ENCODE measurements around the gene CRB3. TPM values are rescaled to one million over a fixed set of nuclear protein-coding genes. Genes with fewer than 3 reads are reported as not detected.

Gene CRB3
- total and polyA plus RNA-seq, 2 donors, result 1.1 to 7.0 TPM

DNA sequence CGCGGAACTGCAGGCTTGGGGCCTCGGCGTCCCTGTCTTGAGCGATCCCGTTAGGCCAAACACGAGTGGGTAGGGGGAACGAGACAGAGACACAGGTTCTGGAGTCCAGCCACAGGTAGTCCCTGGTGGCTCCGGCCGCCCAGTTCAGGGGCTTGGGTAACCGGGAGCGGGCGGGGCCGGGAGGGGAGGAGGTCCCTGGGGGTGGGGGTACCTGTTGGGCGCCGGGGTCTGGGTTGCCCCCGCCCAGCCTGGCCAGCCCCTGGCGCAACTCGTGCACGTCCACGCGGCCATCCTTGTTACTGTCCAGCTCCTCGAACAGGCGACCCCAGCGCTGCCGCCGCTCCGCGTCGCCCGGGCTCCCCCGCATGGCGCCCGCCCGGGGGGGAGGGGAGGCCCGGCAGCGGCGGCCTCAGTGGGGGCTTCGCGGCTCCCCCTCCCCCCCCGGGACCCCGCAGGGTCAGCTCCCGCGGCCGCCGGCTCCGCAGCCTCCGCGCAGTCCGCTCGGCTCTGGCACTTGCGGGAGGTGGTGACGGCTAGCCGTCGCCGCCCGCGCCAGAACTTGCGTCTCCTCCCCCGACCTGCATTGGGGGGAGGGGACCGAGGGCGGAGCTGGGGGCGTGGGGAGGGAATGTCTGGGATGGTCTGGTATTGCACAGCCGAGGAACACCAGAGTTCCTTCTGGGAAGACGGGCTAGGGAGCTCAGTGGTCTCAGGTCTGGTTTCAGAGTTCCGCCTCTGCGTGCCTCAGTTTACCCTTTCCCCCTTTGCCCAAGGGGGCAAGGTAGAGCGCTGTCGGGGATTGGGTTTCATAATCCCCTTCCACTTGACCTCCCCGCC is 4.6 kb upstream of the CRB3 start, which contains the start of gene SLC25A23:
TSS of gene SLC25A23 (minus strand) at position 531 of the 837 bp plus-strand sequence. CDS start at position 367, 164 bp downstream.
- H3K4me1 ChIP-seq (ENCODE audit: control insufficient read depth in 2 of 2, insufficient read depth in 2 of 2, low read length in 2 of 2), result peaks cover 4 to 22% of the 10 kb centered on the region in 2 donors
- H3K27me3 ChIP-seq (ENCODE audit: control insufficient read depth in 2 of 2, insufficient read depth in 1 of 2, low read length in 1 of 2), result peaks cover 5 to 23% of the 10 kb centered on the region in 2 donors
- peak within 1 kb of the TSS; percentile 63 to 76 for H3K4me3 ChIP-seq (ENCODE audit: low read length in 2 of 2)
- 7% methylated on average over 70 of the region's 70 CpGs for WGBS
- peak within 1 kb of the TSS; percentile 67 to 78 for H3K27ac ChIP-seq (ENCODE audit: low read depth in 1 of 2, low read length in 1 of 2)
- DNase-seq (ENCODE audit: low read depth in 6 of 9, low spot score in 9 of 9), result peak in 8 of 9 donors; percentile 29 to 80 (median 58)
- H3K9me3 ChIP-seq (ENCODE audit: control insufficient read depth in 2 of 2, insufficient read depth in 1 of 2, low read length in 1 of 2), result peaks cover 1 to 18% of the 10 kb centered on the region in 2 donors
- H3K36me3 ChIP-seq (ENCODE audit: control insufficient read depth in 2 of 2, insufficient read depth in 2 of 2, low read length in 1 of 2), result peaks cover 8 to 9% of the 10 kb centered on the region in 2 donors

- peak overlapping the region; percentile 67 to 78 for H3K27ac ChIP-seq (ENCODE audit: low read depth in 1 of 2, low read length in 1 of 2)
- H3K27me3 ChIP-seq (ENCODE audit: control insufficient read depth in 2 of 2, insufficient read depth in 1 of 2, low read length in 1 of 2), result peaks cover 6 to 31% of the 10 kb centered on the region in 2 donors
- peaks cover 3 to 4% of the 10 kb centered on the region in 2 donors for H3K36me3 ChIP-seq (ENCODE audit: control insufficient read depth in 2 of 2, insufficient read depth in 2 of 2, low read length in 1 of 2)
- H3K9me3 ChIP-seq (ENCODE audit: control insufficient read depth in 2 of 2, insufficient read depth in 1 of 2, low read length in 1 of 2), result peaks cover 0 to 11% of the 10 kb centered on the region in 2 donors
- DNase-seq (ENCODE audit: low read depth in 6 of 9, low spot score in 9 of 9), result peak; percentile 91 to 99 (median 98)
- peaks cover 4 to 22% of the 10 kb centered on the region in 2 donors for H3K4me1 ChIP-seq (ENCODE audit: control insufficient read depth in 2 of 2, insufficient read depth in 2 of 2, low read length in 2 of 2)
- under 1% methylated on average over 57 of the region's 57 CpGs for WGBS
- H3K4me3 ChIP-seq (ENCODE audit: low read length in 2 of 2), result peak overlapping the region; percentile 63 to 76
These were observed 3.8 kb upstream of the CRB3 start for GRCh38 chr19:6460099-6460884.

DNA sequence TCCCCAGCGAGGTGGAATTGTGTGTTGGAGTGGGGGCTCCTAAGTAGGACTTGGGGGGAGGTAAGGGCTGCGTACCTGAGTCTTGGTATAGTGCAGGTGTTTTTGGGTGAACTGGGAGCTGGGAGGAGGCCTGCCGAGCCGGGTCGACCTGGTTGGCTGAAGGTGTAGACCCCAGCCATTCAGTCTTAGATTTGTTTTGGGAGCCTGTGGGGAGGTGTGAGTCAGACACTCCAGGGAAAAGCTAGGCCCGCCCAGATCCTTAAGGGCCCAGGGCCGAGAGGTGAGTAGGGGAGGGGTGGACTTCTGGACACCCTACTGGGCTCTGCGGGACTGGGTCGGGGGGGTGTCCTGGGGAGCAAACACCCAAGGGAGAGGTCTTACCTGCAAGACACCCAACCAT is 935 bp downstream of the CRB3 start:
- Histone ChIP-seq H3K27ac (ENCODE audit: low read depth in 1 of 2, low read length in 1 of 2) (no peak overlapping the region), H3K36me3 (ENCODE audit: control insufficient read depth in 2 of 2, insufficient read depth in 2 of 2, low read length in 1 of 2) (peaks cover 4 to 13% of the 10 kb centered on the region in 2 donors), H3K9me3 (ENCODE audit: control insufficient read depth in 2 of 2, insufficient read depth in 1 of 2, low read length in 1 of 2) (peaks cover 0 to 3% of the 10 kb centered on the region in 2 donors), H3K4me1 (ENCODE audit: control insufficient read depth in 2 of 2, insufficient read depth in 2 of 2, low read length in 2 of 2) (peaks cover 0 to 10% of the 10 kb centered on the region in 2 donors), H3K4me3 (ENCODE audit: low read length in 2 of 2) (no peak overlapping the region), H3K27me3 (ENCODE audit: control insufficient read depth in 2 of 2, insufficient read depth in 1 of 2, low read length in 1 of 2) (peaks cover 6 to 38% of the 10 kb centered on the region in 2 donors)
- no peak for DNase-seq (ENCODE audit: low read depth in 6 of 9, low spot score in 9 of 9)
- 82% methylated on average over 9 of the region's 9 CpGs for WGBS

- H3K36me3 ChIP-seq (ENCODE audit: control insufficient read depth in 2 of 2, insufficient read depth in 2 of 2, low read length in 1 of 2), result peaks cover 8 to 17% of the 10 kb centered on the region in 2 donors
- peaks cover 0 to 7% of the 10 kb centered on the region in 2 donors for H3K4me1 ChIP-seq (ENCODE audit: control insufficient read depth in 2 of 2, insufficient read depth in 2 of 2, low read length in 2 of 2)
- peaks cover 0 to 3% of the 10 kb centered on the region in 2 donors for H3K9me3 ChIP-seq (ENCODE audit: control insufficient read depth in 2 of 2, insufficient read depth in 1 of 2, low read length in 1 of 2)
- no peak overlapping the region for H3K4me3 ChIP-seq (ENCODE audit: low read length in 2 of 2)
- peaks cover 6 to 38% of the 10 kb centered on the region in 2 donors for H3K27me3 ChIP-seq (ENCODE audit: control insufficient read depth in 2 of 2, insufficient read depth in 1 of 2, low read length in 1 of 2)
- no peak for DNase-seq (ENCODE audit: low read depth in 6 of 9, low spot score in 9 of 9)
- 96% methylated on average over 8 of the region's 8 CpGs for WGBS
- H3K27ac ChIP-seq (ENCODE audit: low read depth in 1 of 2, low read length in 1 of 2), result no peak overlapping the region
These were observed 1.6 kb downstream of the CRB3 start for GRCh38 chr19:6465663-6466062.

- peaks cover 0 to 3% of the 10 kb centered on the region in 2 donors for H3K9me3 ChIP-seq (ENCODE audit: control insufficient read depth in 2 of 2, insufficient read depth in 1 of 2, low read length in 1 of 2)
- no peak for DNase-seq (ENCODE audit: low read depth in 6 of 9, low spot score in 9 of 9)
- no peak overlapping the region for H3K27ac ChIP-seq (ENCODE audit: low read depth in 1 of 2, low read length in 1 of 2)
- peaks cover 6 to 38% of the 10 kb centered on the region in 2 donors for H3K27me3 ChIP-seq (ENCODE audit: control insufficient read depth in 2 of 2, insufficient read depth in 1 of 2, low read length in 1 of 2)
- H3K4me3 ChIP-seq (ENCODE audit: low read length in 2 of 2), result no peak overlapping the region
- peaks cover 0 to 5% of the 10 kb centered on the region in 2 donors for H3K4me1 ChIP-seq (ENCODE audit: control insufficient read depth in 2 of 2, insufficient read depth in 2 of 2, low read length in 2 of 2)
- peaks cover 15 to 21% of the 10 kb centered on the region in 2 donors for H3K36me3 ChIP-seq (ENCODE audit: control insufficient read depth in 2 of 2, insufficient read depth in 2 of 2, low read length in 1 of 2)
- 91% methylated on average over 21 of the region's 21 CpGs for WGBS
These were observed 2.6 kb downstream of the CRB3 start for GRCh38 chr19:6466526-6467248.

GRCh38 chr19:6467384-6467783 is 3.3 kb downstream of the CRB3 start:
- DNase-seq (ENCODE audit: low read depth in 6 of 9, low spot score in 9 of 9), result no peak
- Histone ChIP-seq H3K36me3 (ENCODE audit: control insufficient read depth in 2 of 2, insufficient read depth in 2 of 2, low read length in 1 of 2) (peaks cover 15 to 21% of the 10 kb centered on the region in 2 donors), H3K4me3 (ENCODE audit: low read length in 2 of 2) (no peak overlapping the region), H3K27me3 (ENCODE audit: control insufficient read depth in 2 of 2, insufficient read depth in 1 of 2, low read length in 1 of 2) (peaks cover 6 to 35% of the 10 kb centered on the region in 2 donors), H3K27ac (ENCODE audit: low read depth in 1 of 2, low read length in 1 of 2) (no peak overlapping the region), H3K9me3 (ENCODE audit: control insufficient read depth in 2 of 2, insufficient read depth in 1 of 2, low read length in 1 of 2) (peaks cover 0 to 3% of the 10 kb centered on the region in 2 donors), H3K4me1 (ENCODE audit: control insufficient read depth in 2 of 2, insufficient read depth in 2 of 2, low read length in 2 of 2) (peaks cover 0 to 5% of the 10 kb centered on the region in 2 donors)
- WGBS, result 95% methylated on average over 8 of the region's 8 CpGs

DNA sequence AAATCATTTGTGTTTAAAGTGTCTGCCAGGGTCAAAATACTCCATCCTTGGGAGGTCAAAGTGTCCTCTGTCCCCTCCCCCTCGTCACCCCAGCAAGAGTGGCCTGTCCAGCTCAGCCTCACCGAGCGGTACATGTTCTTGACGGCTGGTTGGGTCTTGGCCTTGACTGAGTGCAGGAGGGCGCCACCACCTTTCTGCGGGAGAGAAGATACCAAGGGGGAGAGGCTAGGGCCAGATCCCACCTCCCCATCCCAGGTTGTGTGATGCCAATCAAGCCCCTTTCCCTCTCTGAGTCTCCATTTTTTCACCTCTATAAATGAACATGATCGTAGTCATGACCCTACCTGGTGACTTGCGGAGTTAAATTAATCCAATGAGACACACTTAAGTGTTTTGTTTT is 6.1 kb downstream of the CRB3 start:
- 96% methylated on average over 8 of the region's 8 CpGs for WGBS
- no peaks in the 10 kb centered on the region for H3K4me1 ChIP-seq (ENCODE audit: control insufficient read depth in 2 of 2, insufficient read depth in 2 of 2, low read length in 2 of 2)
- H3K27ac ChIP-seq (ENCODE audit: low read depth in 1 of 2, low read length in 1 of 2), result no peak overlapping the region
- DNase-seq (ENCODE audit: low read depth in 6 of 9, low spot score in 9 of 9), result no peak
- no peak overlapping the region for H3K4me3 ChIP-seq (ENCODE audit: low read length in 2 of 2)
- peaks cover 23 to 28% of the 10 kb centered on the region in 2 donors for H3K36me3 ChIP-seq (ENCODE audit: control insufficient read depth in 2 of 2, insufficient read depth in 2 of 2, low read length in 1 of 2)
- no peaks in the 10 kb centered on the region for H3K9me3 ChIP-seq (ENCODE audit: control insufficient read depth in 2 of 2, insufficient read depth in 1 of 2, low read length in 1 of 2)
- H3K27me3 ChIP-seq (ENCODE audit: control insufficient read depth in 2 of 2, insufficient read depth in 1 of 2, low read length in 1 of 2), result peaks cover 0 to 8% of the 10 kb centered on the region in 2 donors

DNA sequence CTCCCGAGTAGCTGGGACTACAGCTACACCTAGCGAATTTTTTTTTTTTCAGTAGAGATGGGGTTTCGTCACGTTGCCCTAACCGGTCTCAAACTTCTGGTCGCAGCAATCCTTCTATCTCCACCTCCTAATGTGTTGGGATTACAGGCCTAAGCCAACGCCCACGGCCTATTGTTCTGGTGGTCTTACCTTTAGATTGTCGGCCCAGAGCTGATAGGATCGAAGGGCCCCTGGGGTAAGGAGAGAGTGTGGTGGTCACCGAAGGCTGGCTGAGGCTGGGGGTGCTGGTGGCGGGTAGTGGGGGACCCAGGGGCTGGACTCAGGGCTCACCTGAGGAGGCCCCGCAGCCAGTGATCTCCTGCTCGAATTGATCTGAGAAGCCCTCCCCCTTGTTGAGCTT is 7.0 kb downstream of the CRB3 start:
- H3K4me3 ChIP-seq (ENCODE audit: low read length in 2 of 2), result no peak overlapping the region
- no peaks in the 10 kb centered on the region for H3K4me1 ChIP-seq (ENCODE audit: control insufficient read depth in 2 of 2, insufficient read depth in 2 of 2, low read length in 2 of 2)
- H3K36me3 ChIP-seq (ENCODE audit: control insufficient read depth in 2 of 2, insufficient read depth in 2 of 2, low read length in 1 of 2), result peaks cover 32 to 37% of the 10 kb centered on the region in 2 donors
- WGBS, result 97% methylated on average over 14 of the region's 14 CpGs
- no peaks in the 10 kb centered on the region for H3K9me3 ChIP-seq (ENCODE audit: control insufficient read depth in 2 of 2, insufficient read depth in 1 of 2, low read length in 1 of 2)
- H3K27me3 ChIP-seq (ENCODE audit: control insufficient read depth in 2 of 2, insufficient read depth in 1 of 2, low read length in 1 of 2), result peaks cover 0 to 1% of the 10 kb centered on the region in 2 donors
- no peak for DNase-seq (ENCODE audit: low read depth in 6 of 9, low spot score in 9 of 9)
- no peak overlapping the region for H3K27ac ChIP-seq (ENCODE audit: low read depth in 1 of 2, low read length in 1 of 2)

Measured in thymus (tissue), 11 donors.